Measurements from ENCODE around the gene FAM234A. TPM values are rescaled to one million over a fixed set of nuclear protein-coding genes. Genes with fewer than 3 reads are reported as not detected.

FAM234A gene
- total and polyA plus RNA-seq, 2 donors (not counting 3 experiments of a cell fraction or from before 2014, with no cell fraction given): 70.4 to 89.4 TPM

DNA sequence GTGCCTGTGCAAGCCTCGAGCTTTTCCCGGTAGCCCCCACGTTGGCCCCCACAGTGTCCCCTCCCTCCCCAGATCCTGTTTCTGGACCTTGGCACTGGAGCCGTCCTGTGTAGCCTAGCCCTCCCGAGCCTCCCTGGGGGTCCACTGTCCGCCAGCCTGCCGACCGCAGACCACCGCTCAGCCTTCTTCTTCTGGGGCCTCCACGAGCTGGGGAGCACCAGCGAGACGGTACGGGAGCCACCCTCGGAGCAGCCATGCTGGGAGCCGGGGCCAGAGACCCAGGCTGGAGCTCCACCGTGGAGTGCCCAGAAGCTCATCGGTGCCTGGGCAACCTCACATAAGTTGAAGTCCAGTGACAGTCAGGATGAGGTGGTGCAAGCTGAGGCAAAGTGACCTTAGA is 29.3 kb downstream of the FAM234A start:
- no peaks in the 10 kb centered on the region for H3K79me2 ChIP-seq (ENCODE audit: control insufficient read depth, insufficient read depth, low read length)
- H3K9ac ChIP-seq (replicated peaks; ENCODE audit: extremely low read depth, insufficient read depth, low read length): no peak overlapping the region
- DNase-seq (ENCODE audit: low read depth, low spot score) (no peak), FAIRE-seq (no peak)
- intact Hi-C loops (cut with micrococcal nuclease) (no loop called here), dilution Hi-C loops (cut with MboI; ENCODE audit: extremely low pct_ligation_motif_present, low sequenced_read_pairs) (no loop called here)
- ChIA-PET POLR2A (no interaction called here), CTCF (no interaction called here)
- no peaks in the 10 kb centered on the region for H3K27me3 ChIP-seq (ENCODE audit: control insufficient read depth in 2 of 2, insufficient read depth in 2 of 2, low read length in 2 of 2)
- H3K9me1 ChIP-seq (replicated peaks; ENCODE audit: control insufficient read depth, extremely low read depth, insufficient read depth, low read length): no peaks in the 10 kb centered on the region
- H2AFZ ChIP-seq (ENCODE audit: low read depth, low read length): no peak overlapping the region
- H4K20me1 ChIP-seq (replicated peaks; ENCODE audit: control insufficient read depth, extremely low read depth, insufficient read depth, low read length): no peaks in the 10 kb centered on the region
- no peaks in the 10 kb centered on the region for H3K9me3 ChIP-seq (replicated peaks; ENCODE audit: control insufficient read depth, insufficient read depth, low read length)
- H3K4me3 ChIP-seq (replicated peaks in 1 of 3; ENCODE audit: insufficient read depth in 1 of 3, low read depth in 1 of 3, low read length in 3 of 3): no peak overlapping the region
- H3K27ac ChIP-seq (ENCODE audit: insufficient read depth, low read depth, low read length): no peak overlapping the region
- no peaks in the 10 kb centered on the region for H3K4me1 ChIP-seq (ENCODE audit: control insufficient read depth, extremely low read depth, insufficient read depth, low read length)
- no TSS peak for BruUV-seq (replicated peaks)
- no peak for TF ChIP-seq POLR2A (IDR thresholded peaks at IDR 0.05; ENCODE audit: low read depth, low read length)
- no peak for TF ChIP-seq JUN (IDR thresholded peaks at IDR 0.05; ENCODE audit: borderline replicate concordance, insufficient read depth, insufficient read length, low read depth)
- no peak for TF ChIP-seq POLR2AphosphoS5 (IDR thresholded peaks at IDR 0.05; ENCODE audit: insufficient read depth, low read depth, low read length)
- TF ChIP-seq, protein P1, sequence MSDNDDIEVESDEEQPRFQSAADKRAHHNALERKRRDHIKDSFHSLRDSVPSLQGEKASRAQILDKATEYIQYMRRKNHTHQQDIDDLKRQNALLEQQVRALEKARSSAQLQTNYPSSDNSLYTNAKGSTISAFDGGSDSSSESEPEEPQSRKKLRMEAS (IDR thresholded peaks at IDR 0.05; ENCODE audit: insufficient read depth, insufficient read length): no peak
- TF ChIP-seq MYC (IDR thresholded peaks at IDR 0.05; ENCODE audit: low read depth, low read length): no peak
- no peak for TF ChIP-seq CTCF (IDR thresholded peaks at IDR 0.05; ENCODE audit: extremely low read depth in 1 of 2, insufficient read depth in 1 of 2, low read depth in 1 of 2, low read length in 2 of 2)
- TF ChIP-seq FOS (IDR thresholded peaks at IDR 0.05; ENCODE audit: borderline replicate concordance, insufficient read depth, low read length): no peak
- no peak for TF ChIP-seq GATA2 (IDR thresholded peaks at IDR 0.05; ENCODE audit: insufficient read depth, insufficient read length, low read depth, low read length)
- TF ChIP-seq EZH2 (IDR thresholded peaks at IDR 0.05; ENCODE audit: borderline replicate concordance, low read depth, low read length, severe bottlenecking): no peak
- H3K4me2 ChIP-seq (ENCODE audit: insufficient read depth, low read length): no peak overlapping the region
- H3K36me3 ChIP-seq (ENCODE audit: control insufficient read depth in 2 of 2, extremely low read depth in 1 of 2, insufficient read depth in 2 of 2, low read length in 2 of 2): peaks cover 0 to 20% of the 10 kb centered on the region in 2 experiments

Measured in endothelial cell of umbilical vein (primary cell).